OCI-LY3 (cell line): ENCODE data around the gene MDM1.

Experiments used
- H2AFZ ChIP-seq: fragments of 200-600, 300-600 bp; shearing (Covaris generic); 2 replicates; pipeline ENCODE4 v1.6.0; 2014; ENCODE audit warnings: antibody characterized with exemption, low read depth, low read length
- H3K27ac ChIP-seq: fragments of 200-600, 300-600 bp; sonication (generic); 2 replicates; pipeline ENCODE4 v1.5.1; 2014; ENCODE audit warnings: mild to moderate bottlenecking, low read length, moderate library complexity, mixed read lengths
- H3K27me3 ChIP-seq: fragments of 200-600, 300-600 bp; sonication (generic); 2 replicates; pipeline ENCODE4 v1.6.1; 2014; ENCODE audit warnings: low read depth, low read length, mixed read lengths
- H3K36me3 ChIP-seq: fragments of 200-600, 300-600 bp; sonication (generic); replicated peaks from 2 replicates; pipeline ENCODE3; 2014; ENCODE audit warnings: low read depth, low read length, mixed read lengths
- H3K4me1 ChIP-seq: fragments of 300-600, 200-600 bp; sonication (generic); 2 replicates; pipeline ENCODE4 v1.6.1; 2014; ENCODE audit warnings: low read length, mixed read lengths
- H3K4me2 ChIP-seq: fragments of 200-600, 300-600 bp; sonication (generic); 2 replicates; pipeline ENCODE4 v1.6.1; 2014; ENCODE audit warnings: low read length, mixed read lengths
- H3K4me3 ChIP-seq: fragments of 300-600, 200-600 bp; sonication (generic); 2 replicates; pipeline ENCODE4 v1.5.1; 2014; ENCODE audit warnings: antibody characterized with exemption, mild to moderate bottlenecking, low read length, moderate library complexity
- H3K79me2 ChIP-seq: fragments of 300-600, 200-600 bp; shearing (Covaris generic); 2 replicates; pipeline ENCODE4 v1.6.1; 2014; ENCODE audit warnings: mild to moderate bottlenecking, low read length, mixed read lengths
- H3K9ac ChIP-seq: fragments of 300-600, 200-600 bp; shearing (Covaris generic); 2 replicates; pipeline ENCODE4 v1.6.0; 2014; ENCODE audit warnings: mild to moderate bottlenecking, low read length, moderate library complexity
- H3K9me3 ChIP-seq: fragments of 200-600, 300-600 bp; shearing (Covaris generic); 2 replicates; pipeline ENCODE4 v1.6.1; 2014; ENCODE audit warnings: low read length, mixed read lengths; ENCODE audit not compliant: insufficient read depth
- H4K20me1 ChIP-seq: fragments of 200-600, 300-600 bp; sonication (generic); 2 replicates; pipeline ENCODE4 v1.6.1; 2016; ENCODE audit warnings: low read length, mixed read lengths; ENCODE audit not compliant: insufficient read depth
- EZH2phosphoT487 ChIP-seq: fragments of 200-600 bp; shearing (Covaris generic); IDR thresholded peaks from 2 replicates; pipeline ENCODE4 v1.6.1; 2018; ENCODE audit warnings: antibody characterized with exemption, mixed run types, low read depth
- TF ChIP-seq, protein P1 (sequence below): fragments of 200-600, 300-600 bp; sonication (generic); IDR thresholded peaks from 2 replicates; pipeline ENCODE4 v1.5.1; 2014; ENCODE audit warnings: antibody characterized with exemption, low read length, low read depth

The MDM1 gene

GRCh38 chr12:68267892-68268396, 64.2 kb downstream of the MDM1 start:
- Histone ChIP-seq H3K4me2 (no peak overlapping the region), H3K9ac (no peak overlapping the region), H2AFZ (no peak overlapping the region), H3K79me2 (no peaks in the 10 kb centered on the region), H3K36me3 (no peaks in the 10 kb centered on the region), H3K27ac (no peak overlapping the region), H3K9me3 (no peaks in the 10 kb centered on the region), H4K20me1 (no peaks in the 10 kb centered on the region), H3K27me3 (no peaks in the 10 kb centered on the region), H3K4me1 (no peaks in the 10 kb centered on the region), H3K4me3 (no peak overlapping the region)
- no peak for TF ChIP-seq EZH2phosphoT487
- TF ChIP-seq, protein P1, sequence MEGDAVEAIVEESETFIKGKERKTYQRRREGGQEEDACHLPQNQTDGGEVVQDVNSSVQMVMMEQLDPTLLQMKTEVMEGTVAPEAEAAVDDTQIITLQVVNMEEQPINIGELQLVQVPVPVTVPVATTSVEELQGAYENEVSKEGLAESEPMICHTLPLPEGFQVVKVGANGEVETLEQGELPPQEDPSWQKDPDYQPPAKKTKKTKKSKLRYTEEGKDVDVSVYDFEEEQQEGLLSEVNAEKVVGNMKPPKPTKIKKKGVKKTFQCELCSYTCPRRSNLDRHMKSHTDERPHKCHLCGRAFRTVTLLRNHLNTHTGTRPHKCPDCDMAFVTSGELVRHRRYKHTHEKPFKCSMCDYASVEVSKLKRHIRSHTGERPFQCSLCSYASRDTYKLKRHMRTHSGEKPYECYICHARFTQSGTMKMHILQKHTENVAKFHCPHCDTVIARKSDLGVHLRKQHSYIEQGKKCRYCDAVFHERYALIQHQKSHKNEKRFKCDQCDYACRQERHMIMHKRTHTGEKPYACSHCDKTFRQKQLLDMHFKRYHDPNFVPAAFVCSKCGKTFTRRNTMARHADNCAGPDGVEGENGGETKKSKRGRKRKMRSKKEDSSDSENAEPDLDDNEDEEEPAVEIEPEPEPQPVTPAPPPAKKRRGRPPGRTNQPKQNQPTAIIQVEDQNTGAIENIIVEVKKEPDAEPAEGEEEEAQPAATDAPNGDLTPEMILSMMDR, result no peak

GRCh38 chr12:68264857-68265256, 67.3 kb downstream of the MDM1 start:
- Histone ChIP-seq H3K36me3 (no peaks in the 10 kb centered on the region), H3K79me2 (no peaks in the 10 kb centered on the region), H3K9me3 (no peaks in the 10 kb centered on the region), H3K4me2 (no peak overlapping the region), H3K9ac (no peak overlapping the region), H3K4me1 (no peaks in the 10 kb centered on the region), H4K20me1 (no peaks in the 10 kb centered on the region), H3K27ac (no peak overlapping the region), H3K4me3 (no peak overlapping the region), H3K27me3 (no peaks in the 10 kb centered on the region), H2AFZ (no peak overlapping the region)
- no peak for TF ChIP-seq EZH2phosphoT487
- TF ChIP-seq, protein P1, result no peak

GRCh38 chr12:68264158-68264855, 67.9 kb downstream of the MDM1 start:
- Histone ChIP-seq H3K9me3 (no peaks in the 10 kb centered on the region), H2AFZ (no peak overlapping the region), H3K79me2 (no peaks in the 10 kb centered on the region), H3K4me2 (no peak overlapping the region), H3K4me3 (no peak overlapping the region), H3K36me3 (no peaks in the 10 kb centered on the region), H3K4me1 (no peaks in the 10 kb centered on the region), H4K20me1 (no peaks in the 10 kb centered on the region), H3K27ac (no peak overlapping the region), H3K27me3 (no peaks in the 10 kb centered on the region), H3K9ac (no peak overlapping the region)
- TF ChIP-seq EZH2phosphoT487, result no peak
- TF ChIP-seq, protein P1, result no peak

DNA sequence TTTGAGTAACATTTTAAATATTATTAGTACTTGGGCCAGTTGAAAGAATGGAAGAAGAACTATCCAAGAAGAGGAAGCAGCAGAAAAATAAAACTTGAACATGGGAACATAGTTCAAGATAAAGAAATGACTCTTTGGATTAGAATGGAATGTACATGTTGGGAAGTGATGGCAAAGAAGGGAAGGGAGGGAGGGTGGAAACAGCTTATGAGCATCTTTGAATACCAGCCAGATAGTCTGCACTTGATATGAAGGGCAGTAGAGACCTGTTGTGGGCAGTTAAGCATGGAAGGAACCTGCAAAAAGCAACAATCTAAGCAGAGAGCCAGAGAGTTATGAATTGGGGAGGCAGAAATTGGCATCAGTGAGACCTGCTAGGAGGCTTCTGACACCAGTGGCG, 68.8 kb downstream of the MDM1 start:
- Histone ChIP-seq H3K79me2 (no peaks in the 10 kb centered on the region), H3K4me1 (no peaks in the 10 kb centered on the region), H3K4me3 (no peak overlapping the region), H3K27ac (no peak overlapping the region), H4K20me1 (no peaks in the 10 kb centered on the region), H2AFZ (no peak overlapping the region), H3K36me3 (no peaks in the 10 kb centered on the region), H3K4me2 (no peak overlapping the region), H3K9me3 (no peaks in the 10 kb centered on the region), H3K27me3 (no peaks in the 10 kb centered on the region), H3K9ac (no peak overlapping the region)
- TF ChIP-seq EZH2phosphoT487, result no peak
- TF ChIP-seq, protein P1, result no peak
